Thyroid gland (tissue), 4 donors: Measurements from ENCODE around the gene ZGPAT.

Experiments used
- POLR2A ChIP-seq, 2 donors: fragments of 450-650 bp; IDR thresholded peaks; one replicate each; pipeline ENCODE4 v1.6.1; 2017; ENCODE audit warnings: antibody characterized with exemption in 2 of 2, mild to moderate bottlenecking in 2 of 2, moderate library complexity in 1 of 2
- TF ChIP-seq, protein P1 (sequence below), 6 experiments: fragments of 200-600 bp in 3 of 6; fragments of 450-650 bp in 3 of 6; sonication (generic) in 3 of 6; IDR thresholded peaks; one replicate each; pipeline ENCODE4 v1.5.1; 2016 to 2019; ENCODE audit warnings: antibody characterized with exemption in 6 of 6, mild to moderate bottlenecking in 2 of 6, inconsistent platforms in 1 of 6, moderate library complexity in 1 of 6

DNA sequence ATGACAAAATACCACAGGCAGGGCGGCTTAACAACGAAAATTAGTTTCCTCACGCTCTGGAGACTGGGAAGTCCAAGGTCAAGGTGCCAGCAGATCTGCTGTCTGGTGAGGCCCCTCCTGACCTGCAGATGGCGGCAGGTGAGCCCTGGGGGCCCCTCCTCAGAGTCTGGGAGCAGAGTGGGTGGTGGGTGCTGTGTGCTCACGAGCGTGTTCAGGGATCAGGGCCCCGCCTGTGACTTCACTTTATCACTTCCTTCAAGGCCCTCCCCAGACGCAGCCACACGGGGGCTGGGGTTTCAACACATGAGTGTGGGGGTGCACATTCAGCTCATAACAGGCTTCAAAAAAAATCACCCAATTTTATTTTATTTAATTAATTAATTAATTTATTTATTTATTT lies 71.0 kb downstream of the ZGPAT start:
- TF ChIP-seq, protein P1, sequence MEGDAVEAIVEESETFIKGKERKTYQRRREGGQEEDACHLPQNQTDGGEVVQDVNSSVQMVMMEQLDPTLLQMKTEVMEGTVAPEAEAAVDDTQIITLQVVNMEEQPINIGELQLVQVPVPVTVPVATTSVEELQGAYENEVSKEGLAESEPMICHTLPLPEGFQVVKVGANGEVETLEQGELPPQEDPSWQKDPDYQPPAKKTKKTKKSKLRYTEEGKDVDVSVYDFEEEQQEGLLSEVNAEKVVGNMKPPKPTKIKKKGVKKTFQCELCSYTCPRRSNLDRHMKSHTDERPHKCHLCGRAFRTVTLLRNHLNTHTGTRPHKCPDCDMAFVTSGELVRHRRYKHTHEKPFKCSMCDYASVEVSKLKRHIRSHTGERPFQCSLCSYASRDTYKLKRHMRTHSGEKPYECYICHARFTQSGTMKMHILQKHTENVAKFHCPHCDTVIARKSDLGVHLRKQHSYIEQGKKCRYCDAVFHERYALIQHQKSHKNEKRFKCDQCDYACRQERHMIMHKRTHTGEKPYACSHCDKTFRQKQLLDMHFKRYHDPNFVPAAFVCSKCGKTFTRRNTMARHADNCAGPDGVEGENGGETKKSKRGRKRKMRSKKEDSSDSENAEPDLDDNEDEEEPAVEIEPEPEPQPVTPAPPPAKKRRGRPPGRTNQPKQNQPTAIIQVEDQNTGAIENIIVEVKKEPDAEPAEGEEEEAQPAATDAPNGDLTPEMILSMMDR (IDR thresholded peaks at IDR 0.05): no peak
- no peak for TF ChIP-seq POLR2A (IDR thresholded peaks at IDR 0.05)
